Activated naive CD4-positive, alpha-beta T cell (primary cell): Measurements from ENCODE around the gene TPRA1.
"Not testable (repeated sequence)": the region's sequence is repeated elsewhere in the genome, so short reads cannot be mapped to it uniquely, and the experiment has no call there.

Source experiments
- DNase-seq, 4 experiments: peaks; one replicate each; lab custom pipeline; 2025; lab: John Stamatoyannopoulos, UW

Gene TPRA1

GRCh38 chr3:127616836-127617605, 26.5 kb upstream of the TPRA1 start:
- DNase-seq, result no peak

DNA sequence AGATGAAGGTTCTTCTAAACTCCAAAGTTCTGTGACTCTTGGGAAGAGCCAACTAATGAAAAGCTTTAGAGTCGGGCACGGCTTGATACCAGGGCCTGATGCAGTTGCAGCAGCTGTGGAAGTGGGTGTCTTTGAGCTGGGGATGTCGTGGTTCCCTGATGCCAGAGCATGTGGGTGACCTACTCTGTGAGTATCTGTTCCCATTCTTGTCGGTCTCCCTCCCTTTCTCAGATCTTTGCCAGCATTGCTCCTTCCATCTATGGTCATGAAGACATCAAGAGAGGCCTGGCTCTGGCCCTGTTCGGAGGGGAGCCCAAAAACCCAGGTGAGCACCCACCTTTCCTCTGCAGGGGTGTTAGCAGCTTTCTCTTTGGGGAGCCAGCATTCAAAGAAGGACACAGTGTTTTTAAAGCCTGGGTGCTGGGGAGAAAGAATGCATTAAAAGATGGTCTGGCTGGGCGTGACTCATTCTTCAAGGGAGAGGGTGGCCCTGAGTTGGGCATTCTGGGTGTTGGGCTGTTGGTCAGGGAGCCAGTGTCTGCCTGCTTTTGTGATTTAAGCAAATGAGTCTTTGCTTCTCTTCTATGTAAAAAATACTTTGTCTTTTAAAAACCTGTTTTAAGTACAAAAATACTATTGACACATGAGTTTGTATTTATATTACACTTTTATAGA, 25.2 kb upstream of the TPRA1 start:
- DNase-seq, result no peak

DNA sequence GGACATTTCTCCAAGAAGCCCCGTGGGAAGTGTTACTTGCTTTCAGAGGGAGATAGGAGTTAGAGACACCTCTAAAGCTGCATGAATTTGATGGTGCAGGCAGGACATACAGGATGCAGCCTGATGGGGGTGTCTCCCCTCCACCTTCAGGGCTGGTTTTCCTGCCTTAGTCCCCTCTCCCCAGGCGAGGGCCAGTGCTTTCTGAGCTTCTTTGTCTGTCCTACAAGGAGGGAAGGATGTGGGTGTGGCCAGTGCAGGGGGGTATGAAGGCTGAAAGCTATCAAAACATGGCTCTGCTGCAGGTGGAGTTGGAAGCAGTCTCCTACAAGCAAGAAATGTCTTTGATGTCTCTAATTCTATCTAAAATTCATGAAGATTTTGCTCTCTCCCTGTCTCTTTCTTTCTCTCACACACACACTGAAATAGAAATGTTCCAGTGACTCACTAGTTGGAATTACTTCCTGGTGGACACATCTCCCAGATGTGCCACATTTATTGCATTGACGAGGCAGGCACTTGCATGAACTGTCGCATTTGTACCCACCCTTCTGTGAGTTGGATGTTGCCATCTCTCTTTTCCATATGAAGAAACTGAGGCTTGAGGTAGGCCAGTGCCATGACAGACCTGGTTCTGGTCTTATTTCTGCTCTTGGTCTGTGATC, 24.5 kb upstream of the TPRA1 start:
- DNase-seq, result no peak

GRCh38 chr3:127613406-127613805, 22.9 kb upstream of the TPRA1 start:
- no peak for DNase-seq

- DNase-seq, result no peak
Observed at GRCh38 chr3:127612966-127613365, 22.4 kb upstream of the TPRA1 start.

DNA sequence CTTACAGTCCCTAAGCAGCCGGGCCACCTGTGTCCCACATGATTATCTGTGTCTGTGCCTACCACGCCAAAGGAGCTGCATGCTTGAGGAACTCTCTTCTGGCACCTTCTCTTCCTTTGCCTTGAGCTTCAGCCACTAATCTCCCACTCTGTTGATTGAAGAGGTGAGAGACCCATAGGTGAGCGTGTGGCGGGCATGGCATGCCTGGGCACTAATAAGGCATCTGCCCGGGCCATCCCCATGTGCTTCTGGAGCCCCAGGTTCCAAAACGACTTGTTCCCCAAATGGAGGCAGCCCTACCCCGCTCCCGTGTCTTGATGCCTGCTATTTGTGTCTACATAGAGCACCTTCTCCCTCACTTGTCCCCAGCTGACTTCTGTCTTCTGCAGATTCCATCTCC, 20.7 kb upstream of the TPRA1 start:
- DNase-seq, result no peak

DNA sequence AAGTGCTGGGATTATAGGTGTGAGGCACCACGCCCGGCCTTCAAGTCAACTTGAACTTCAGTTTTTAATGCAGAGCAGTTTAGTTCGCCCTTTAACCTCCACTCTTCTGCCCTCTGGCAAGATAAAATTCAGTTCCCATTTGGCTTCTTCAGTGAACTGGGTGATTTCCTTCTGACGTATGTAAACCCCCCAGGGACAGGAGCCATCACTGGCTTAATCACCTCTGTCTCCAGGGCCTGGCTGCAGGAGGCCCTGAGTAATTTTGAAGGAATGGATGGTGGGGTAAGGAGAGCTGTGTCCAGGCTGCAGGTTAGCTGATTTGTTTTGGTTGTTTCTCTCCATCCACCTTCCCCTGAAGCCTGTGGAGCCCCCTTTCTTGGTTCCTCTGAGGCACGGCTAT, 19.6 kb upstream of the TPRA1 start:
- no peak for DNase-seq

- DNase-seq, result no peak
Observed at GRCh38 chr3:127608362-127608718, 17.8 kb upstream of the TPRA1 start.

DNA sequence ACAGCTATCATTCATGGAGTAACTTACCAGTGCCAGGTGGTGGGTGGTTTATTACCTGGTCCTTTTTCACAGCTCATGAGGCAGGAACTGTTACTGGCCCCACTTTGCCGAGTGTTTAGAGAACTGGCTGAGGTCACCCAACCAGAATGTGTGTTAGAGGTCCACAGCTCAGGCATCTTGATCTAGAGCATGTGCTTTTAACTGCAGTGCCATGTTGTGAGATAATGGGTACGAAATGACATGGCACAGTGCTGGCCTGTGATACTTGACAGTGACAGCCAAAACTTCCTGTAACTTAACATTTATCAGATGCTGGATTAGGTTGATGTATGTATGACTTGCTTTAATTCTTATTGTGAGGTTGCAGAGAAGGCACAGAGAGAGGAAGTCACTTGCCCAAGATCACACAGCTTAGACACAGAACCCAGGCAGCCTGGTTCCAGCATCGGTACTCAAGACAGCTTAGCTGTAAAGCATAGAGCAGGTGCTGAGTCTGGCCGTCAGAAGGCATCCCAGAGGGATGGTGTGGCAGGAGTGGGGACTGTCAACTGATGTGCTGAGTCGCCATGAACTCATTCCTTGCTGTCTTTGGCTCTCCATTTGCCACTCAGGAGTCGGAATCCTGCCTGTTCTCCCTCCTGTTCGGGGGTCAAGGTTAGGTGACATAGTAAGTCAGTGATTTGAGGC, 17.3 kb upstream of the TPRA1 start:
- DNase-seq, result no peak

- no peak for DNase-seq
Observed at GRCh38 chr3:127606981-127607595, 16.6 kb upstream of the TPRA1 start.

GRCh38 chr3:127606086-127606805, 15.7 kb upstream of the TPRA1 start:
- DNase-seq, result no peak

GRCh38 chr3:127605547-127605946, 15.0 kb upstream of the TPRA1 start:
- DNase-seq, result not testable (repeated sequence)

GRCh38 chr3:127604546-127605165, 14.1 kb upstream of the TPRA1 start:
- DNase-seq, result no peak

DNA sequence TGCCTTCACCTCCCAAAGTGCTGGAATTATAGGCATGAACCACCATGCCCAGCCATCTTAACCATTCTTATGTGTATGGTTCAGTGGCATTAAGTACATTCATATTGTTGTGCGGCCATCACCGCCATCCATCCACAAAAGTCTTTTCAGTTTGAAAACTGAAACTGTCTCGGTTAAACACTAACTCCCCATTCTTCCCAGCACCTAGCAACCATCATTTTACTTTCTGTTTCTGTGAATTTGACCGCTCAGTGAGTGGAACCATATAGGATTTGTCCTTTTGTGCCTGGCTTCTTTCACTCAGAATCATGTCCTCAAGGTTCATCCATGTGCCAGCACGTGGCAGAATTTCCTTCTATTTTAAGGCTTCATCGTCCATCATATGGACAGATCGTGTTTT, 13.5 kb upstream of the TPRA1 start:
- DNase-seq, result no peak

DNA sequence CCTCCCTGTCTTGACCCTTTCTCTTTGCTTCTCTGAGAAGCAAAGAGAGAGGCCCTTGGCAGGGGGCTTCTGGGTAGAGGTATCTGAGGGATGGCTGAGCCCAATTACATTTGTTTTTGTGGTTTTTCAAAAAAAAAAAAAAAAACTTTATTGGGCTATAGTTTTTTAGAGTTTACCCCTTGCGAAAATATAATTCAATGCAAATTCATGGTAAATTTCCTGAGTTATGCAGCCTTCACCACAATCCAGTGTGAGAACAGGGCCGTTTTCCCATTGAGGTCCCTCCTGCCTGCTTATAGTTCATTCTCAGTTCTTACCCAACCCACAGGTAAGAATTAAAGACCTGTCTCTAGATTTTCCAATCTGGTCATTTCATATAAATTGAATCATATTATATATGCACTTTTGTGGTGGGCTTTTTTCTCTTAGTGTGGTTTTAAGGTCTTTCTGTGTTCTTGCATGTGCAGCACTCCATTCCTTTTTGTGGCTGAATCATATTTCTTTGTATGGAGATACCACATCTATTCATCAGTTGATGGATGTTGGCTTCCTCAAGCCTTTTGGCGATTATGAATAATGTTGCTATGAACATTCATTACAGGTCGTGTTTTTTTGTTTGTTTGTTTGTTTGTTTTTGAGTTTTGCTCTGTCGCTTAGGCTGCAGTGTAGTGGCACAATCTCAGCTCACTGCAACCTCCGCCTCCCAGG, 10.4 kb upstream of the TPRA1 start:
- no peak for DNase-seq

DNA sequence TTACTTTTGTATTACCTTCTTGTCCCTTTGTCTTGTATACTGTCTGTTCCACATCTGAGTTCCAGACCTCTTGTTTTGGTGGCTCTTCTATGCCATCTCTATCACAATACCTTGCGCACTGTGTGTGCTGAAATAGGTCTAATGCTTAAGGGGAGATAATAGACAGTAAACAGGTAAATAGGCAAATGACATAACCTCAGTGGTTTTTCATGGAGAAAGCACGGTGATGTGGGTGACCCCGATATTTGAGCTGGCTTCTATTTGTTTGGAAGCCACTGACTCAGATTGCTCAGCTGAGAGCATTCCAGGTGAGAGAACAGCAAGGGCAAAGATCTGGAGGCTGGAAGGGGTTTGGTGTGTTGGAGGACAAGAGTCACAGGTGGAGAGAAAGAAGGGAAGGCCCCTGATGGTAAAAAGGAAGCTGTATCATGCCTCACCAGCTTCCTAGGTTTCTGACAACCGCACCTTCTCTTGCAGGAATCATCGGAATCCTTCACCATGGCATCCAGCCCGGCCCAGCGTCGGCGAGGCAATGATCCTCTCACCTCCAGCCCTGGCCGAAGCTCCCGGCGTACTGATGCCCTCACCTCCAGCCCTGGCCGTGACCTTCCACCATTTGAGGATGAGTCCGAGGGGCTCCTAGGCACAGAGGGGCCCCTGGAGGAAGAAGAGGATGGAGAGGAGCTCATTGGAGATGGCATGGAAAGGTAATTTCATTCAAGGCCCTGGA, 8.5 kb upstream of the TPRA1 start:
- DNase-seq, result no peak

- DNase-seq, result no peak
Observed at GRCh38 chr3:127597020-127597771, 6.7 kb upstream of the TPRA1 start.

DNA sequence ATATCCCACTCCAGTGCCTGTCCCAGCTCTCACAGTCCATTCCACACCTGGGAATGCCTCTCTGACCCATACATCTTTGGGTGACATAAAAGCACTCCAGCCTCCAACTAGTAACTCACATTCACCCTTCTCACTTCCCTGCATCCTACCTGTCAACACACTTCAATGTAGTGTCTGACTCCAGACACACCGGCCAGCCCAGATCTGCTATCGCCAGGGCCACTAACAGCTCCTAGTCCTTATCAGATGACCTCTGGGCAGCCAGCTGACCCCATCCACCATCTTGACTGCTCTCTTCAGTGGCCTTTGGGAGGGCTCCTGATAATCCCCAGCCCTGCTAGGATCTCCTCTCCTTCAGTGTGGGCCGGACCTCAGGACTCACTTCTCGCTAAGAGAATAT, 4.8 kb upstream of the TPRA1 start:
- DNase-seq, result no peak

- no peak for DNase-seq
Observed at GRCh38 chr3:127593178-127593577, 2.6 kb upstream of the TPRA1 start.
